Suprapubic skin (tissue), 4 donors: ENCODE data around the gene GRIA2. TPM values are rescaled to one million over a fixed set of nuclear protein-coding genes. Genes with fewer than 3 reads are reported as not detected.
"Not testable (repeated sequence)": the region's sequence is repeated elsewhere in the genome, so short reads cannot be mapped to it uniquely, and the experiment has no call there.

Experiments used
- DNase-seq, 2 donors: peaks; one replicate each; pipeline ENCODE4 v3.0.0-alpha.2; 2019; ENCODE audit warnings: low spot score in 2 of 2
- H3K27ac ChIP-seq: fragments of 200-600 bp; sonication (generic); one replicate; pipeline ENCODE4 v1.5.1; 2019
- H3K27me3 ChIP-seq: fragments of 200-600 bp; sonication (generic); one replicate; pipeline ENCODE4 v1.5.1; 2019
- H3K36me3 ChIP-seq: fragments of 200-600 bp; sonication (generic); one replicate; pipeline ENCODE4 v1.5.1; 2019
- H3K4me1 ChIP-seq: fragments of 200-600 bp; sonication (generic); one replicate; pipeline ENCODE4 v1.5.1; 2019
- H3K4me3 ChIP-seq: fragments of 200-600 bp; sonication (generic); one replicate; pipeline ENCODE4 v1.5.1; 2019; ENCODE audit warnings: mild to moderate bottlenecking
- H3K9me3 ChIP-seq: fragments of 200-600 bp; sonication (generic); one replicate; pipeline ENCODE4 v1.5.1; 2019
- CTCF ChIP-seq, 2 donors: fragments of 200-600 bp in 1 of 2; fragments of 450-650 bp in 1 of 2; sonication (generic) in 1 of 2; IDR thresholded peaks; one replicate each; pipeline ENCODE4 v1.5.1; 2016 to 2019; ENCODE audit warnings: antibody characterized with exemption in 2 of 2, mild to moderate bottlenecking in 1 of 2, moderate library complexity in 1 of 2
- EP300 ChIP-seq: sonication (generic); formaldehyde crosslinking; IDR thresholded peaks from one replicate; pipeline ENCODE4 v1.6.1; 2017; ENCODE audit warnings: antibody characterized with exemption
- POLR2A ChIP-seq, 2 donors: fragments of 450-650 bp; IDR thresholded peaks; one replicate each; pipeline ENCODE4 v1.6.1; 2017; ENCODE audit warnings: antibody characterized with exemption in 2 of 2, mild to moderate bottlenecking in 2 of 2, moderate library complexity in 2 of 2
- POLR2AphosphoS5 ChIP-seq, 3 donors: sonication (generic); formaldehyde crosslinking; IDR thresholded peaks; one replicate each; pipeline ENCODE4 v1.6.1; 2017; ENCODE audit warnings: antibody characterized with exemption in 3 of 3
- WGBS: methylation state at CpG from one replicate; pipeline ENCODE4 v1.1.5; 2018; 5-methylcytosine and 5-hydroxymethylcytosine counted together
- total RNA-seq, 4 donors: library from RNA; depleted of rRNA; stranded (reverse); fragments of >200 nt; gene quantifications; one replicate each; pipeline ENCODE4 v1.1.0, GENCODE V29; 2016

Gene GRIA2
- total RNA-seq, 4 donors from 2014 or later: 0.47 to 11.0 (median 5.1) TPM

GRCh38 chr4:157246964-157247363 lies 26.4 kb downstream of the GRIA2 start:
- no peak for DNase-seq
- H3K4me1 ChIP-seq: no peaks in the 10 kb centered on the region
- no peak overlapping the region for H3K4me3 ChIP-seq
- H3K36me3 ChIP-seq: no peaks in the 10 kb centered on the region
- H3K9me3 ChIP-seq: no peaks in the 10 kb centered on the region
- no peak for TF ChIP-seq POLR2AphosphoS5 (IDR thresholded peaks at IDR 0.05)
- TF ChIP-seq POLR2A (IDR thresholded peaks at IDR 0.05): no peak
- no peak for TF ChIP-seq CTCF (IDR thresholded peaks at IDR 0.05)
- TF ChIP-seq EP300: no peak
- H3K27ac ChIP-seq: no peak overlapping the region
- H3K27me3 ChIP-seq: no peaks in the 10 kb centered on the region

- WGBS: 85% methylated on average over 6 of the region's 6 CpGs
- not testable (repeated sequence) for H3K27me3 ChIP-seq, H3K27ac ChIP-seq, H3K4me3 ChIP-seq, DNase-seq, H3K9me3 ChIP-seq, H3K36me3 ChIP-seq, H3K4me1 ChIP-seq
Measured at GRCh38 chr4:157258165-157258564, 37.6 kb downstream of the GRIA2 start.

- Histone ChIP-seq H3K4me3 (no peak overlapping the region), H3K9me3 (no peaks in the 10 kb centered on the region), H3K27ac (no peak overlapping the region), H3K27me3 (no peaks in the 10 kb centered on the region), H3K36me3 (no peaks in the 10 kb centered on the region), H3K4me1 (no peaks in the 10 kb centered on the region)
- WGBS: 55% methylated on average over 2 of the region's 2 CpGs
- TF ChIP-seq POLR2AphosphoS5 (IDR thresholded peaks at IDR 0.05): no peak
- TF ChIP-seq EP300: no peak
- no peak for TF ChIP-seq POLR2A (IDR thresholded peaks at IDR 0.05)
- TF ChIP-seq CTCF (IDR thresholded peaks at IDR 0.05): no peak
- no peak for DNase-seq
Measured at GRCh38 chr4:157265281-157265680, 44.8 kb downstream of the GRIA2 start.

GRCh38 chr4:157270108-157270507 lies 49.6 kb downstream of the GRIA2 start:
- no peak overlapping the region for H3K4me3 ChIP-seq
- H3K4me1 ChIP-seq: no peaks in the 10 kb centered on the region
- DNase-seq: no peak
- no peaks in the 10 kb centered on the region for H3K9me3 ChIP-seq
- H3K36me3 ChIP-seq: no peaks in the 10 kb centered on the region
- no peaks in the 10 kb centered on the region for H3K27me3 ChIP-seq
- no peak overlapping the region for H3K27ac ChIP-seq
- TF ChIP-seq EP300: no peak
- TF ChIP-seq POLR2A (IDR thresholded peaks at IDR 0.05): no peak
- TF ChIP-seq POLR2AphosphoS5 (IDR thresholded peaks at IDR 0.05): no peak
- TF ChIP-seq CTCF (IDR thresholded peaks at IDR 0.05): no peak
- WGBS: 46% methylated on average over 2 of the region's 2 CpGs

GRCh38 chr4:157270552-157270951 lies 50.0 kb downstream of the GRIA2 start:
- WGBS: 86% methylated on average over 5 of the region's 5 CpGs
- Histone ChIP-seq H3K27me3 (no peaks in the 10 kb centered on the region), H3K36me3 (no peaks in the 10 kb centered on the region), H3K4me3 (no peak overlapping the region), H3K4me1 (no peaks in the 10 kb centered on the region), H3K9me3 (no peaks in the 10 kb centered on the region), H3K27ac (no peak overlapping the region)
- no peak for DNase-seq
- no peak for TF ChIP-seq EP300
- TF ChIP-seq CTCF (IDR thresholded peaks at IDR 0.05): no peak
- no peak for TF ChIP-seq POLR2A (IDR thresholded peaks at IDR 0.05)
- no peak for TF ChIP-seq POLR2AphosphoS5 (IDR thresholded peaks at IDR 0.05)

- H3K4me1 ChIP-seq: no peaks in the 10 kb centered on the region
- no peak for DNase-seq
- no peaks in the 10 kb centered on the region for H3K36me3 ChIP-seq
- no peak overlapping the region for H3K4me3 ChIP-seq
- H3K27me3 ChIP-seq: no peaks in the 10 kb centered on the region
- 19% methylated on average over 1 of the region's 1 CpG for WGBS
- TF ChIP-seq POLR2AphosphoS5 (IDR thresholded peaks at IDR 0.05) (no peak), EP300 (no peak), CTCF (IDR thresholded peaks at IDR 0.05) (no peak), POLR2A (IDR thresholded peaks at IDR 0.05) (no peak)
- no peaks in the 10 kb centered on the region for H3K9me3 ChIP-seq
- no peak overlapping the region for H3K27ac ChIP-seq
Measured at GRCh38 chr4:157271166-157271869, 50.8 kb downstream of the GRIA2 start.
